Measurements from ENCODE around the gene DHRSX.
"Not testable (repeated sequence)": the region's sequence is repeated elsewhere in the genome, so short reads cannot be mapped to it uniquely, and the experiment has no call there.

Gene DHRSX

GRCh38 chrX:2342874-2343273, 157.9 kb downstream of the DHRSX start:
- no peak for DNase-seq

GRCh38 chrX:2342281-2342688, 158.5 kb downstream of the DHRSX start:
- no peak for DNase-seq

- no peak for DNase-seq
These were observed 159.8 kb downstream of the DHRSX start for GRCh38 chrX:2340991-2341390.

GRCh38 chrX:2336181-2336580, 164.6 kb downstream of the DHRSX start:
- no peak for DNase-seq

- DNase-seq, result no peak
These were observed 166.5 kb downstream of the DHRSX start for GRCh38 chrX:2334237-2334636.

GRCh38 chrX:2332252-2332651, 168.5 kb downstream of the DHRSX start:
- DNase-seq, result no peak

GRCh38 chrX:2330910-2331309, 169.9 kb downstream of the DHRSX start:
- no peak for DNase-seq

- DNase-seq, result no peak
These were observed 170.3 kb downstream of the DHRSX start for GRCh38 chrX:2330487-2330886.

GRCh38 chrX:2327423-2327822, 173.4 kb downstream of the DHRSX start:
- DNase-seq, result no peak

GRCh38 chrX:2325076-2325784, 175.5 kb downstream of the DHRSX start:
- no peak for DNase-seq

- DNase-seq, result no peak
These were observed 176.6 kb downstream of the DHRSX start for GRCh38 chrX:2324151-2324550.

- DNase-seq, result no peak
These were observed 179.4 kb downstream of the DHRSX start for GRCh38 chrX:2321411-2321810.

GRCh38 chrX:2320580-2321327, 180.0 kb downstream of the DHRSX start:
- DNase-seq, result no peak

- no peak for DNase-seq
These were observed 180.7 kb downstream of the DHRSX start for GRCh38 chrX:2320089-2320488.

GRCh38 chrX:2318371-2318770, 182.4 kb downstream of the DHRSX start:
- no peak for DNase-seq

GRCh38 chrX:2317527-2318055, 183.2 kb downstream of the DHRSX start:
- no peak for DNase-seq

GRCh38 chrX:2316534-2316933, 184.2 kb downstream of the DHRSX start:
- DNase-seq, result no peak

GRCh38 chrX:2315434-2315833, 185.3 kb downstream of the DHRSX start:
- DNase-seq, result no peak

GRCh38 chrX:2314831-2315365, 185.9 kb downstream of the DHRSX start:
- DNase-seq, result no peak

- no peak for DNase-seq
These were observed 186.7 kb downstream of the DHRSX start for GRCh38 chrX:2313864-2314640.

- not testable (repeated sequence) for DNase-seq
These were observed 188.7 kb downstream of the DHRSX start for GRCh38 chrX:2312061-2312591.

- no peak for DNase-seq
These were observed 189.3 kb downstream of the DHRSX start for GRCh38 chrX:2311501-2311900.

- no peak for DNase-seq
These were observed 198.9 kb downstream of the DHRSX start for GRCh38 chrX:2301901-2302300.

Data from NCI-H1930 (cell line).